ENCODE measurements around the gene AMMECR1. TPM values are rescaled to one million over a fixed set of nuclear protein-coding genes. Genes with fewer than 3 reads are reported as not detected.

Gene AMMECR1
- polyA plus RNA-seq, 3 donors: 2.1 to 3.3 (median 2.9) TPM

DNA sequence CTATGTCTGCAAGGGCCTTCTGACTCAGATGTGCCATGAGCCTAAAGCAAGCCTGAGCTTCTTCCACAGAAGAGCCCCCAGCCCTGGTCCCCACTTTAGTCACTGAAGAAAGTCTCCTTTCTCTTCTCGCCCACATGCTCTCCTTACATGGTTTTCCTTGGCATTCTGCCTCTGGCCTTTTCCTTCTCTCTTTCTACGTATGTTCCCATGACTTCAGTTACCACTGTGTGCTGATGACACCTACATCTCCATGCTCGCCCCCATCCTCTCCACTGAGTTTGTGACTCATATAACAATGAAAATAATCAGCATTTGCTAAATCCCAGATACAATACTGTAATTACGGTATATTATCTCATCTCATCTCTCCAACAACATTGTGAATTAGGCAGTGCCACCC is 149.3 kb downstream of the AMMECR1 start:
- H3K4me2 ChIP-seq (replicated peaks; ENCODE audit: extremely low read depth, low read length, poor library complexity, severe bottlenecking): no peak overlapping the region
- Mint-ChIP-seq H3K9me3 (peaks cover 0 to 3% (median 0%) of the 10 kb centered on the region in 7 donors), H3K27me3 (ENCODE audit: low read depth in 3 of 3) (peaks cover 0 to 2% (median 2%) of the 10 kb centered on the region in 3 donors), H3K4me1 (peaks cover 16% of the 10 kb centered on the region), H3K27ac (no peak overlapping the region), H3K4me3 (no peak overlapping the region), H3K36me3 (peaks cover 30 to 40% of the 10 kb centered on the region in 2 donors)
- no peak overlapping the region for H2AFZ ChIP-seq (ENCODE audit: insufficient read depth, low read depth, low read length, poor library complexity, severe bottlenecking)
- no peak for DNase-seq
- H4K20me1 ChIP-seq (ENCODE audit: insufficient read depth, low read length): peaks cover 77% of the 10 kb centered on the region
- no CpG with 5 or more reads among the region's 4 CpGs for WGBS (ENCODE audit: insufficient coverage)
- intact Hi-C loops (cut with micrococcal nuclease): no loop called here
- H3K27ac ChIP-seq (ENCODE audit: low read depth in 1 of 2, low read length in 2 of 2): no peak overlapping the region
- TF ChIP-seq, protein P1, sequence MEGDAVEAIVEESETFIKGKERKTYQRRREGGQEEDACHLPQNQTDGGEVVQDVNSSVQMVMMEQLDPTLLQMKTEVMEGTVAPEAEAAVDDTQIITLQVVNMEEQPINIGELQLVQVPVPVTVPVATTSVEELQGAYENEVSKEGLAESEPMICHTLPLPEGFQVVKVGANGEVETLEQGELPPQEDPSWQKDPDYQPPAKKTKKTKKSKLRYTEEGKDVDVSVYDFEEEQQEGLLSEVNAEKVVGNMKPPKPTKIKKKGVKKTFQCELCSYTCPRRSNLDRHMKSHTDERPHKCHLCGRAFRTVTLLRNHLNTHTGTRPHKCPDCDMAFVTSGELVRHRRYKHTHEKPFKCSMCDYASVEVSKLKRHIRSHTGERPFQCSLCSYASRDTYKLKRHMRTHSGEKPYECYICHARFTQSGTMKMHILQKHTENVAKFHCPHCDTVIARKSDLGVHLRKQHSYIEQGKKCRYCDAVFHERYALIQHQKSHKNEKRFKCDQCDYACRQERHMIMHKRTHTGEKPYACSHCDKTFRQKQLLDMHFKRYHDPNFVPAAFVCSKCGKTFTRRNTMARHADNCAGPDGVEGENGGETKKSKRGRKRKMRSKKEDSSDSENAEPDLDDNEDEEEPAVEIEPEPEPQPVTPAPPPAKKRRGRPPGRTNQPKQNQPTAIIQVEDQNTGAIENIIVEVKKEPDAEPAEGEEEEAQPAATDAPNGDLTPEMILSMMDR (IDR thresholded peaks at IDR 0.05): no peak
- no peak overlapping the region for H3K4me3 ChIP-seq (replicated peaks in 1 of 3; ENCODE audit: low read depth in 2 of 3, low read length in 3 of 3)
- H3K9ac ChIP-seq (ENCODE audit: insufficient read depth, low read length, poor library complexity, severe bottlenecking): no peak overlapping the region
- no peaks in the 10 kb centered on the region for H3K9me3 ChIP-seq (replicated peaks in 1 of 2; ENCODE audit: control insufficient read depth in 1 of 2, insufficient read depth in 1 of 2, low read length in 2 of 2)
- H3K36me3 ChIP-seq (replicated peaks in 1 of 2; ENCODE audit: control insufficient read depth in 1 of 2, insufficient read depth in 2 of 2, low read length in 2 of 2): peaks cover 8 to 41% of the 10 kb centered on the region in 2 donors
- no peaks in the 10 kb centered on the region for H3K79me2 ChIP-seq (ENCODE audit: insufficient read depth, low read length)
- H3K4me1 ChIP-seq (ENCODE audit: control insufficient read depth in 1 of 2, insufficient read depth in 2 of 2, low read length in 2 of 2): no peaks in the 10 kb centered on the region
- no peaks in the 10 kb centered on the region for H3K27me3 ChIP-seq (ENCODE audit: control insufficient read depth in 2 of 2, insufficient read depth in 2 of 2, low read length in 2 of 2)

DNA sequence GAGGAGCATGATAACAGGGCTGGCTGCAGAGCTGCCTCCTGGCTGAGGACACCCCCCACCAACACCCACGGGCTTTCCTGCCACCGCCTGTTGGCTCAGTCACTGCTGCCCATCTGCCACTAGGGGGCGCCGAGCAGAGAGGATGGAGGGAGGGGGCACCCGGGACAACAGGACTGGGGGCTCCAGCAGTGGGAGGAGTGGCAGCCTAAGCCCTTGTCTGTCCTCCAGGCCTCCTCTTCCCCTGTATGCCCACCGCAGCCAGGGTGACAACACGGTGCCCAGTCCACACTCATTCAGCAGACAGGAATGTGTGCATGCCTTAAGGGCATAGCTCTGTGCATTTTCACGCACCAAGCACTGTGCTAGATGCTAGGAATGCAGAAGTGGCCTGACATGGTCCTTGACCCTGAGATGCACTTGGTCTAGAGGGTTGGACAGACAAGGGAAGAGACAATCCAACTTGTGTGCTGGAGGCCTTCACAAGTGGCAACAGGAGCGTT is 149.9 kb downstream of the AMMECR1 start:
- no peak overlapping the region for H3K4me2 ChIP-seq (replicated peaks; ENCODE audit: extremely low read depth, low read length, poor library complexity, severe bottlenecking)
- 78% methylated on average over 3 of the region's 9 CpGs for WGBS (ENCODE audit: insufficient coverage)
- TF ChIP-seq, protein P1 (IDR thresholded peaks at IDR 0.05): peak; percentile 63

More for the DNA sequence above, 149.9 kb downstream of the AMMECR1 start:
- Mint-ChIP-seq H3K4me3 (no peak overlapping the region), H3K36me3 (peaks cover 24 to 34% of the 10 kb centered on the region in 2 donors), H3K9me3 (peaks cover 0 to 3% (median 0%) of the 10 kb centered on the region in 7 donors), H3K27me3 (ENCODE audit: low read depth in 3 of 3) (peaks cover 0 to 2% (median 2%) of the 10 kb centered on the region in 3 donors), H3K27ac (no peak overlapping the region), H3K4me1 (peaks cover 14% of the 10 kb centered on the region)
- Histone ChIP-seq H3K9me3 (replicated peaks in 1 of 2; ENCODE audit: control insufficient read depth in 1 of 2, insufficient read depth in 1 of 2, low read length in 2 of 2) (no peaks in the 10 kb centered on the region), H4K20me1 (ENCODE audit: insufficient read depth, low read length) (peaks cover 80% of the 10 kb centered on the region), H3K79me2 (ENCODE audit: insufficient read depth, low read length) (no peaks in the 10 kb centered on the region), H3K4me3 (replicated peaks in 1 of 3; ENCODE audit: low read depth in 2 of 3, low read length in 3 of 3) (no peak overlapping the region), H2AFZ (ENCODE audit: insufficient read depth, low read depth, low read length, poor library complexity, severe bottlenecking) (no peak overlapping the region), H3K9ac (ENCODE audit: insufficient read depth, low read length, poor library complexity, severe bottlenecking) (no peak overlapping the region), H3K36me3 (replicated peaks in 1 of 2; ENCODE audit: control insufficient read depth in 1 of 2, insufficient read depth in 2 of 2, low read length in 2 of 2) (peaks cover 4 to 35% of the 10 kb centered on the region in 2 donors), H3K4me1 (ENCODE audit: control insufficient read depth in 1 of 2, insufficient read depth in 2 of 2, low read length in 2 of 2) (no peaks in the 10 kb centered on the region), H3K27me3 (ENCODE audit: control insufficient read depth in 2 of 2, insufficient read depth in 2 of 2, low read length in 2 of 2) (no peaks in the 10 kb centered on the region), H3K27ac (ENCODE audit: low read depth in 1 of 2, low read length in 2 of 2) (no peak overlapping the region)
- intact Hi-C loops (cut with micrococcal nuclease): no loop called here
- peak in 1 of 3 donors; percentile 18 for DNase-seq

Measured in CD14-positive monocyte (primary cell).